HepG2 (cell line): ENCODE results near the gene PPHLN1.

ENCODE experiments used
- CHD2 ChIP-seq: IDR thresholded peaks from 2 replicates; pipeline ENCODE4 v1.6.1; 2011; ENCODE audit warnings: low read depth, low read length, improper control_type of control experiment
- DMAP1 ChIP-seq: IDR thresholded peaks from 2 replicates; pipeline ENCODE4 v1.6.1; 2016
- HMG20B ChIP-seq: conservative IDR thresholded peaks from 2 replicates; pipeline ENCODE4 v1.6.1; 2016; ENCODE audit warnings: missing genetic modification reagents, missing compliant biosample characterization
- KDM4B ChIP-seq: sonication (generic); formaldehyde crosslinking; IDR thresholded peaks from 2 replicates; pipeline ENCODE4 v1.4.0; 2020; ENCODE audit warnings: missing genetic modification reagents
- KDM6A ChIP-seq: IDR thresholded peaks from 2 replicates; pipeline ENCODE4 v1.6.1; 2016; ENCODE audit warnings: low read depth
- SYNCRIP ChIP-seq: fragments of 200-400 bp; formaldehyde crosslinking; IDR thresholded peaks from 2 replicates; pipeline ENCODE4 v1.6.1; 2018; ENCODE audit warnings: mild to moderate bottlenecking, low read depth, low read length; ENCODE audit not compliant: insufficient read depth
- ZNF530 ChIP-seq: sonication (generic); formaldehyde crosslinking; IDR thresholded peaks from 2 replicates; pipeline ENCODE4 v1.5.0; 2020; ENCODE audit warnings: low read depth, mild to moderate bottlenecking, missing genetic modification reagents

GRCh38 chr12:42468341-42468821 is 142.4 kb downstream of the PPHLN1 start:
- TF ChIP-seq CHD2 (no peak), DMAP1 (CRISPR knock-in tag) (no peak), ZNF530 (CRISPR knock-in tag) (no peak), KDM6A (CRISPR knock-in tag) (no peak), SYNCRIP (no peak), KDM4B (no peak), HMG20B (CRISPR knock-in tag) (no peak)
